DMS 273 (cell line): ENCODE results near the gene THEM4.

Source experiments
- DNase-seq: peaks from one replicate; lab custom pipeline; 2025; ENCODE audit not compliant: unreplicated experiment; lab: John Stamatoyannopoulos, UW

The THEM4 gene

DNA sequence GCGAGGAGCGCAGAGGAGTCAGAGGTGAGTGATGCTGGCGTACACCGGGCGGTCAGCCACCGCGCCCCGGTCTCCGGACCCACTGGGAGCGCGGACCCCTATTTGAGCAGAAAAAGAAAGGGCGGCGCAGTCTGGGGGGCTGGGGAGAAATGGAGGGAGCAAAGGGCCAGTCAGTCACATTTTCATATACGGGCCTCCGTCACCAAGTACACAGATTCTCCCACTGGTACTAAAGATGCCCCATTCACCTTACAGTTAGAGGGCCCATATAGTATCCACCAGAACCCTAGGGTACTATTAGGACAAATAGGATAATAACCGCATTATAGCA lies 70.3 kb downstream of the THEM4 start:
- no peak for DNase-seq

GRCh38 chr1:151838222-151839081 lies 70.9 kb downstream of the THEM4 start:
- DNase-seq = no peak

- no peak for DNase-seq
Measured at GRCh38 chr1:151837884-151838221, 71.5 kb downstream of the THEM4 start.

DNA sequence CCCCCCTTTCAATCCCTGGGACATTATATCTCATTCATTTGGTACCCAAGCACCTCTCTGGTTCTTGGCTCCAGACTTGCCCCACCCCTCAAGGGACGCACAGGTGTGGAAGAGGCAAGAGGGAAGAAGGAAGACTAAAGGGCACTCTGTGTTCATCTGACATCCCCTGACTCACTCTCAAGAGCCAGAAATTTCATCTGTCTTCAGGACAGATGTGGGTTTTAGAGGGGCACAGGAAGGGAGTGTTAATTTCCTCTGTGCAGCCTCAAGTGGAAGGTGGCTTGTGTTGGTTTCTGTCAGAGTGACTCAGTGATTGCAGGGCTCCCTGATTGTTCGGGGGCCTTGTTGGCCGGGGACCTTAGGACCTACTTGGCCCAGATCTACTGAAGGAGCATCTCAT lies 72.1 kb downstream of the THEM4 start:
- no peak for DNase-seq

DNA sequence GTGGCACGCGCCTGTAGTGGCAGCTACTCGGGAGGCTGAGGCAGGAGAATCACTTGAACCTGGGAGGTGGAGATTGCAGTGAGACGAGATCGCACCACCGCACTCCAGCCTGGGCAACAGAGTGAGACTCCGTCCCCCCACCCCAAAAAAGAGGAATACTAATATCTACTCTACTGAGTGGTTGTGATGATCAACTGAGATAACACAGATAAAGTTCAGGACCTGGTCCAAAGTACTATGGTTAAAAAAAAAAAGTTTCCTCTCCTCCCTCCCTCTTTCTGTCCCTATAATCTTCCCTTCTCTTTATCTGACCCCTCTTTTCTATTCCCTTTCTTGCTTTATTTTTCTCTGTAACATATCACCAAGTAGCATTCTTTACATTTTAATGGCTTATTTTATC lies 73.7 kb downstream of the THEM4 start:
- DNase-seq = no peak

GRCh38 chr1:151834239-151834638 lies 75.1 kb downstream of the THEM4 start:
- no peak for DNase-seq

- DNase-seq = no peak
Measured at GRCh38 chr1:151833172-151833900, 76.0 kb downstream of the THEM4 start.

DNA sequence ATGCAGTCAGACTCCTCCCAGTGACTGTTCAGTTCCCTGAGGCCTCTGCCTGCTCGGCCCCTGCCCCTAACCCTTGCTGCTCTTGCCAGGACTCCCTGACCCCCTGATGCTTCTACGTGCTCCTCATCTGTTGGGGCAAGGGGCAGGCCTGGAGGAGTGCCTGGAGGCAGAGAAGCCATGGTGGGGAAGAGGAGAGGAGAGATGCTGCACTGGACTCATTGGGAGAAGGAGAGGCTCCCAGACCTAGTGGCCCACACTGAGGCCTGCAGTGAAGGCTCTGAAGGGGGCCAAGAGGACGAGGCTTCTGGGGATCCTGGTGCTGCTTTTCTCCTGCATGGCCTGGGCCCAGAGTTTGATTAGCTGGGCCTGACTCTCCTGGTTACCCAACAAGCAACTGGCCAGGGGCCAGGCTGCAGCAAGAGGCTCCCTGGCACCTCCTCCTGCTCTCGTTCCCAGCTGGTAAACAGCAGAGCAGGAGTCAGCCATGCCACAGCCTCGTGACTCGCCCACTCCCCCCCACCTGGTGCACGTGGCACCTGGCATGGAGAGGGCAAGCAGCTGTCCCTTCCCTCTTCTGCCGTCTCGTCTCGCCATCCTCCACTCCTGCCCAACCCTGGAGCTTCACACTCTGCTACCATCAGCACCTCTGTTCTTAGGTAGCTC lies 76.9 kb downstream of the THEM4 start:
- DNase-seq = peak; percentile 83

DNA sequence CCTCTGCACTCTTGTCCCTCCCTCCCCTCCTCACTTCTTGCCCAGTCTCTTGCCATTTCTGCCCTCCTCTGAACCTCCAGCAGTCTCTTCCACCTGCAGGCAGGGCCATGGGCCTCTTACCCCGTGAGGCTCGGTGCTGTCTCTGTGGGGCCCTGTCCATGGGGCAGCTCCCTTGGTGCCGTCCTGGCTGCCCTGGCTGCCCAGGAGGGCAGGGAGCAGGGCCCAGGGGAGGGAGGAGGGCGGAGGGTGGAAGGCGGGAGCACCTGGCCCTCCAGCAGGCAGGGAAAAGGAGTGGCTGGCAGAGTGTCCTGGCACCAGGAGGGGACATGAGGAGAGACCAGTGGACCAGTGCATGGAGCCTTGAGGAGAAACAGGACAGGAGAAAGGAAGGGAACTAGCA lies 77.7 kb downstream of the THEM4 start, which contains the start of gene RORC:
RORC (minus strand) TSS at position 198 of the 400 bp plus-strand sequence; CDS start at position 160, 38 bp downstream.
- DNase-seq = no peak

DNA sequence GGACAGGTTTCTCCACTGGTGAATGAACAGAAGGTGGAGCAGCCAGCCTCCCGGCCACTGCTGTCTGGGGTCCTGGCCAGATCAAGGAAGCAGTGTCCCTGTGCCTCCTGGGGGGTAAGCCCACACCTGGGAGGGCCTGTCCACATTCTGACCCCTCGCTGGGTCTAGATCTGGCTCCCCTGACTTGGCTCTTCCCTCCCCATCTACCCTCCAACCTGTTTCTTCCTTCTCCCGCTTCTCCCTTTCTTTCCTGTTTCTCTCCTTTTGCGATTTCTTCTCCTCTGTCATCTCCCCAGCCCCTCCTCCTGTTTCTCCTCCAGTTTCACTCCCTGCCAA lies 78.1 kb downstream of the THEM4 start:
- no peak for DNase-seq

- no peak for DNase-seq
Measured at GRCh38 chr1:151830055-151830454, 79.3 kb downstream of the THEM4 start.

DNA sequence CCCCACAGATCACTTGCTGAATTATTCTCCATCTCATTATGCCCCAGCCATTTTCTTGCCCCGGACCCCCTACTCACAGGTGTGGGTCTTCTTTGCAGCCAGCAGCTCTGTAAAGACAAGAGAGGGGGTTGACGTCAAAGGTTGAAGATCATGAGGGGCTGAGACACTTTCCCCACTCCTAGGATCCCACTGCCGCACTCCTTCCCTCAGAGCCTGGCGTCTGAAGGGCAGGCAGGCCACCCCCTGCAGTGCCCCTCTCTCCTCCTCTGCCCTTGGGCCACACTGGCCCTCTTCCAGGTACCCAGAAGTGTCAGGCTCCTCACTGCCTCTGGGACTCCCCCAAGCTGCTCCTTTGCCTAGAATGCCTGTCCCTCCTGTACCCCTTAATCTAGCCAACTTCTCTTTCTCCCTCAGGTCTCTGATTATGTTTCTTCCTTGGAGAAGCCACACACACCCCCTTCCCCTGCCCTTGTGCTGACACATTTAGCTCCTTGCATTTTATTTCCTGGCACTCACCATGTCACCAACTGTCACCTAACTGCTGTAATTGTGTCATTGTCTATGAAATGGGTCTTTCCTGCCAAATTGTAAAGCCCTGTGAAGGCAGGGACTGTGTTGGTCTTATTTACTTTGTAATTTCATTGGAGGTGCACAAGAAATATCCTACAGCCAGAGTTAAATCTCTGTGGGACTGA lies 79.8 kb downstream of the THEM4 start:
- no peak for DNase-seq

- no peak for DNase-seq
Measured at GRCh38 chr1:151828921-151829320, 80.4 kb downstream of the THEM4 start.

DNA sequence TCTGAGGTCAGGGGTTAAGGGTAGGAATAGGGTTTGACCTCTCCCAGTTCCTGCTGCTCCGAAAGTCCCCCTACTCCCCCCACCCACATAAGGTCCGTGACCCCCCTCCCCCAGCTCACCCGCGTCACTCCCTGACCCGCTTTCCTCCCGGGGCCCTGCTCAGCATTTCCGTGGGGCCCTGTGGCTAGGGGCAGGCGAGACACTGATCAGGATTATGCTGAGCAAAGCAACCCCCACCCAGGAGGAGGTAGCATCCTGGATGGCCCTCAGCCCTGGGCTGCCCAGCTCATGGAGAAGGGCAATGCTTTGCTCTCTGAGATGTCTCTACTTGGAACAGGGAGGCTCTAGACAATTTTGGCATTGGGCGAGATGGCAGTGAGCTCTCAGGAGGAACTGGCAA lies 81.5 kb downstream of the THEM4 start:
- DNase-seq = no peak

GRCh38 chr1:151825751-151826660 lies 83.3 kb downstream of the THEM4 start:
- no peak for DNase-seq

DNA sequence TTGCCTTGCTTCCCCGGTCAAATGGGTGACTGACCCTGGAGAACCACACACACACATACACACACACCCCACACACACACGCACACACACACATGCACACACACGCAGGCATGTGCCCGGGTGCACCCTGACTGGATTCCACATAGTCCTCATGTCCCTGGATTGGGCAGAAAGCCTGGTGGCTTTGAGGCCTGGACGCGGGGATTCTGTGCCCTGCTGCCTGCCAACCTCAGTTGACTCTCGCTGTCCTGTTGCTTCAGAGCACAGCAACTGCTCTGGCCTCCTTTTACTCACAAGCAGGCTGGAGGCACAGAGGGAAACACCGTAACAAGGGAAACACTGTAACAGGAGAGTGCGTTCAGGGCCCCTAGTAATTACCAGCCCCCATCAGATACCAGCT lies 84.1 kb downstream of the THEM4 start:
- DNase-seq = peak; percentile 42
